Mucosa of stomach (tissue), 1 donor: Measurements from ENCODE around the gene RUNDC3A.
A peak's percentile ranks its signal among the peaks of the same experiment; 100 is the strongest.
"Not testable (repeated sequence)": the region's sequence is repeated elsewhere in the genome, so short reads cannot be mapped to it uniquely, and the experiment has no call there.

Source experiments
- H3K27me3 ChIP-seq: one replicate; pipeline ENCODE4 v1.7.0; 2013; ENCODE audit warnings: mild to moderate bottlenecking, low read length; ENCODE audit not compliant: control insufficient read depth, insufficient read depth
- H3K36me3 ChIP-seq: one replicate; pipeline ENCODE4 v1.7.0; 2013; ENCODE audit warnings: low read length; ENCODE audit not compliant: control insufficient read depth, insufficient read depth
- H3K4me1 ChIP-seq: one replicate; pipeline ENCODE4 v1.7.0; 2013; ENCODE audit warnings: mild to moderate bottlenecking, low read length; ENCODE audit not compliant: control insufficient read depth, insufficient read depth
- H3K4me3 ChIP-seq: one replicate; pipeline ENCODE4 v1.7.0; 2013; ENCODE audit warnings: low read length
- H3K9ac ChIP-seq: one replicate; pipeline ENCODE4 v1.7.0; 2013; ENCODE audit warnings: mild to moderate bottlenecking, low read length, moderate library complexity
- H3K9me3 ChIP-seq: one replicate; pipeline ENCODE4 v1.7.0; 2013; ENCODE audit warnings: mild to moderate bottlenecking, low read length, moderate library complexity; ENCODE audit not compliant: control insufficient read depth
- donor health status: Pancreatic carcinoma.

Gene RUNDC3A

DNA sequence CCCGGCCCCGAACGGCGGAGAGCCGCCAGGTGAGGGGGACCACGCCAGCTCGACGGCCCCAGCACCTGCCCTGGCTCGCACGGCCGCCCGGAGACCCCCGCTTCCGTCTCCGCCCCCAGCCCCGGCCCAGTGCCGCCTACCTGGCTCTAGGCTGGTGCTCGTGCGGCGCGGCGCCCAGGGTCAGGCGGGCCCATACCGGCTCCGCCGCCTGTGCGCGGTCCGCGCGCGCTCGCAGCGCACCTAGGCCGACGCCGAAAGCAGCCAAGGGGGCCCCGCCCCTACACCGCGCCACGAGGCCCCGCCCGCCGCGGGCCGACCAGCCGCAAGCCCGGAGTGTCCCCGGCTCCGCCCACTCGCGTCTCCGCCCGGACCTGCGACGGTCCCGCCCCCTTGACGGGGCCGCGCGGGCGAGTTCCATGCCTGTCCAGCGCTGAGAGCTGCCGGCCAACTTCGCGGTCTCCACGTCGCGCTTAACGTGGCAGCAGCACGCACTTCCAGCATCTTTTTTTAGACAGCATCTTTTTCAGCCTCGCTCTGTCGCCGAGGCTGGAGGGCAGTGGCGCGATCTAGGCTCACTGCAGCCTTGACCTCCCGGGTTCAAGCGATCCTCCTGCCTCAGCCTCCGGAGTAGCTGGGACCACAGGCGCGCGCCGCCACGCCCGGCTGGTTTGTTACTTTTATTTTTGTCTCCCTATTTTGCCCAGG lies 16.3 kb downstream of the RUNDC3A start, which contains the start of gene SLC25A39:
Gene SLC25A39, minus strand, starts transcription at position 253 of the 705 bp plus-strand sequence. CDS start 1,261 bp downstream, outside the sequence.
- H3K4me3 ChIP-seq: peak within 1 kb of the TSS; percentile 84
- no peaks in the 10 kb centered on the region for H3K27me3 ChIP-seq
- H3K9me3 ChIP-seq: no peaks in the 10 kb centered on the region
- peaks cover 8% of the 10 kb centered on the region for H3K36me3 ChIP-seq
- H3K9ac ChIP-seq: peak within 1 kb of the TSS; percentile 74
- H3K4me1 ChIP-seq: peaks cover 12% of the 10 kb centered on the region

- peaks cover 17% of the 10 kb centered on the region for H3K4me1 ChIP-seq
- H3K36me3 ChIP-seq: no peaks in the 10 kb centered on the region
- no peak overlapping the region for H3K4me3 ChIP-seq
- no peaks in the 10 kb centered on the region for H3K27me3 ChIP-seq
- H3K9me3 ChIP-seq: no peaks in the 10 kb centered on the region
- H3K9ac ChIP-seq: peak overlapping the region; percentile 28
These were observed 18.6 kb downstream of the RUNDC3A start for GRCh38 chr17:44326861-44327444.

DNA sequence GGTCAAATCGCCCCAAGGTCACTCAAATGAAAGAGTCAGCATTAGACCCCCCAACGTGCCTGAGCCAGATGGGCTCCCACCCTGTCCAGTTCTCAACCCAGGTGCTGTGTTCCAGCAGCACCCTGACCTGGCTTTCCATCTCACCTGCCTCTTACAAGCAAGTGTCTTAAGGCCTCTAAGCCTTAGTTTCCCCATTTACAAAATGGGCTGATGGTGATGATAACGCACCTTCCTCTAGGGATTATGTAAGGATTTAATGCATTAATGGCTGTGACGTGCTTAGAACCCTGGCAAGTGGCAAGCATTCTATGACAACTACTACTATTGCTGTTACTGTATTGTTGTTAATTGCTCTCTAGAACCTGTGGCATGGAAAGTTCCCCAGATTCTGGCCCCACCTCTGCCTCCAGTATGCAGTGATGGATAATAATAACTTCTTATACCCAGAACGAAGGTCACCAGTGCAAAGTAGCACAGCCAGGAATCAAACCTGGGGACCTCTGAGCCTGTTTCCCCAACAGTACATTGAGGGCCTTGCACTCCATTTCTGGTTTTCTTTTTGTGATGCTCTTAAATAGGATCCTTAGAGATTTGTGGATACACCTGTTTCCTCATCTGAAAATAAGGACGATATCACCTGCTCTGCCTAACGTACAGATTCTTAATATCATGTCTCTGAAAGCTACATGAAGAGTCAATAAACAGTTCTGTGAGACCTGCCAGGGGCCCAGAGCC lies 19.5 kb downstream of the RUNDC3A start:
- H3K9me3 ChIP-seq: no peaks in the 10 kb centered on the region
- H3K36me3 ChIP-seq: no peaks in the 10 kb centered on the region
- H3K27me3 ChIP-seq: no peaks in the 10 kb centered on the region
- H3K9ac ChIP-seq: no peak overlapping the region
- peaks cover 17% of the 10 kb centered on the region for H3K4me1 ChIP-seq
- H3K4me3 ChIP-seq: no peak overlapping the region

DNA sequence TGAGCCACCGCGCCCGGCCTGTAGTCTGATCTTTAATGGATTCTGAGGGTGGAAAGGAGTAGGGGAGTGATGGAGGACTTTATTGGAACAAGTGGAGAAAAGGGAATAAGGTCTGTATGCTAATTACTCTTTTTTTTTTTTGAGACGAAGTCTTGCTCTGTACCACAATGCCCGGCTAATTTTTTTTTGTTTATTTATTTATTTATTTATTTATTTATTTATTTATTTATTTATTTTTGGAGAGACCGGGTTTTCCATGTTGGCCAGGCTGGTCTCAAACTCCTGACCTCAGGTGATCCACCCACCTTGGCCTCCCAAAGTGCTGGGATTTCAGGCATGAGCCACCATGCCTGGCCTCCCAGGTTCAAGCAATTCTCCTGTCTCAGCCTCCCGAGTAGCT lies 21.1 kb downstream of the RUNDC3A start:
- H3K9me3 ChIP-seq, H3K4me3 ChIP-seq, H3K27me3 ChIP-seq, H3K9ac ChIP-seq, H3K36me3 ChIP-seq: not testable (repeated sequence)
- H3K4me1 ChIP-seq: peaks cover 12% of the 10 kb centered on the region

DNA sequence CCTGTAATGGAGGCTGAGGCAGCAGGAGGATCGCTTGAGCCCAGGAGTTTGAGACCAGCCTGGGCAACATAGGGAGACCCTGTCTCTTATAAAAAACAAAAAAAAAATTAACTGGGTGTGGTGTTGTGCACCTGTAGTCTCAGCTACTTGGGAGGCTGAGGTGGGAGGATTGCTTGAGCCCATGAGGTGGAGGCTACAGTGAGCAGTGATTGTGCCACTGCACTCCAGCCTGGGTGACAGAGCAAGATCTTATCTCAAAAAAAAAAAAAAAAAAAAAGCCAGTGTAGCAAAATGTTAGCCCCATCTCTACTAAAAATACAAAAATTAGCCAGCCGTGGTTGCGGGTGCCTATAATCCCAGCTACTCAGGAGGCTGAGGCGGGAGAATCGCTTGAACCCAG lies 21.9 kb downstream of the RUNDC3A start:
- not testable (repeated sequence) for H3K4me1 ChIP-seq, H3K27me3 ChIP-seq, H3K4me3 ChIP-seq

GRCh38 chr17:44331249-44331760 lies 22.9 kb downstream of the RUNDC3A start:
- H3K27me3 ChIP-seq: peaks cover 3% of the 10 kb centered on the region
- H3K9ac ChIP-seq: no peak overlapping the region
- H3K4me1 ChIP-seq: peaks cover 9% of the 10 kb centered on the region
- H3K4me3 ChIP-seq: no peak overlapping the region
- H3K9me3 ChIP-seq: no peaks in the 10 kb centered on the region
- no peaks in the 10 kb centered on the region for H3K36me3 ChIP-seq

More for the DNA sequence above, 21.9 kb downstream of the RUNDC3A start:
- H3K9ac ChIP-seq, H3K9me3 ChIP-seq, H3K36me3 ChIP-seq: not testable (repeated sequence)

DNA sequence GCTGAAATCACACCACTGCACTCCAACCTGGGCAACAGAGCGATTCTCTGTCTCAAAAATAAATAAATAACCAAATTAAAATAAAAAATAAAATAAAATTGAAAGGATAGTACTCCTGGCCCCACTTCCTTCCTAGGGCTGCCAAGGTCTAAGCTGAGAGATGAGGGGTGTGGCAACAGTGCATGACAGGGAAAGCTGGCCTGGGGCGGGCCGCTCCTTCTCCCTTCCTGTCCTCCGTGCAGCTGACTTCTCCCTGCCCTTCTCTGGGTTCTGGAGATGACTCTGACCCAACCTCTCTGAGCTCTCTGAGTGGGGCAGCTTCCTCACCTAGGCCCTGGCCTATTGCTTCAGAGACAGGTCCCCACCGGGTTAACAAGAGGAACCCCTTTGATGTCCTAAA lies 25.0 kb downstream of the RUNDC3A start:
- Histone ChIP-seq H3K36me3 (no peaks in the 10 kb centered on the region), H3K27me3 (peaks cover 3% of the 10 kb centered on the region), H3K9ac (no peak overlapping the region), H3K9me3 (no peaks in the 10 kb centered on the region), H3K4me1 (peaks cover 4% of the 10 kb centered on the region), H3K4me3 (no peak overlapping the region)

GRCh38 chr17:44334315-44334714 lies 25.9 kb downstream of the RUNDC3A start:
- no peak overlapping the region for H3K4me3 ChIP-seq
- H3K4me1 ChIP-seq: peaks cover 4% of the 10 kb centered on the region
- no peak overlapping the region for H3K9ac ChIP-seq
- no peaks in the 10 kb centered on the region for H3K9me3 ChIP-seq
- peaks cover 3% of the 10 kb centered on the region for H3K27me3 ChIP-seq
- no peaks in the 10 kb centered on the region for H3K36me3 ChIP-seq

DNA sequence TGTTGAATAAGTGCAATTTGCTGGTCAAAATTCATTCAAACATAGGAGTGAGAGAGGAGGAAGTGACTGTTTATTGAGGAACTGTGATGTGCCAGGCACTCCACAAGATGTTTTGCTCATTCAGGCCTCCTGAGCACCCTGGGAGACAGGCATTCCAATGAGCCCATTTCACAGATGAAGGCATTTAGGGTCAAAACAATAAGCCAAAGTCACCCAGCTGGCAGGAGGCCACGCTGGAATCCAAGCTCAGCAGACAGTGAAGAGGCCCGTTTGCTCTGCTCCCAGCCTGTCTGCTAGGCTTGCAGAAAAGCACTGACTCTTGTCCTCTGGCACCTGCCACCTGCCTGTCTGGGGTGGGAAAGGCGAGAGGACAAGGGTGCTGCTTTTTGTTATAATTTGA lies 26.3 kb downstream of the RUNDC3A start:
- peaks cover 3% of the 10 kb centered on the region for H3K27me3 ChIP-seq
- H3K36me3 ChIP-seq: no peaks in the 10 kb centered on the region
- H3K4me3 ChIP-seq: no peak overlapping the region
- peaks cover 4% of the 10 kb centered on the region for H3K4me1 ChIP-seq
- no peaks in the 10 kb centered on the region for H3K9me3 ChIP-seq
- no peak overlapping the region for H3K9ac ChIP-seq

DNA sequence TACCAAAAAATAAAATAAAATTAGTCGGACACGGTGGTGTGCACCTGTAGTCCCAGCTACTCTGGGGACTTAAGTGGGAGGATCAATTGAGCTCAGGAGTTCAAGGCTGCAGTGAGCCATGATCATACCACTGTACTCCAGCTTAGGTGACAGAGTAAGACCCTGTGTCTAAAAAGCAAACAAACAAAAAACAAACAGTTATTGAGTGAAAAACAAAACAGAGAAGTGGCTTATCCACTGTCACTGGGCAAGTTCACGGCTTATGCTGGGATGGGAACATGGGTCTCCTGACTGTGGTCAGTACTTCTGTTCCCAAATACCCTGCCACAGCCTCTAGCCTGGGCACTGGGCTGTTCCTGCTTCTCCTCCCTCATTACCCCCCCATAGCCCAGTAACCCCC lies 27.2 kb downstream of the RUNDC3A start:
- H3K36me3 ChIP-seq: no peaks in the 10 kb centered on the region
- peaks cover 4% of the 10 kb centered on the region for H3K4me1 ChIP-seq

GRCh38 chr17:44335968-44336367 lies 27.6 kb downstream of the RUNDC3A start:
- no peaks in the 10 kb centered on the region for H3K36me3 ChIP-seq
- H3K4me1 ChIP-seq: peaks cover 4% of the 10 kb centered on the region
- H3K9ac ChIP-seq: no peak overlapping the region
- no peak overlapping the region for H3K4me3 ChIP-seq
- H3K9me3 ChIP-seq: no peaks in the 10 kb centered on the region
- peaks cover 3% of the 10 kb centered on the region for H3K27me3 ChIP-seq

More for the DNA sequence above, 27.2 kb downstream of the RUNDC3A start:
- H3K9ac ChIP-seq: no peak overlapping the region
- peaks cover 3% of the 10 kb centered on the region for H3K27me3 ChIP-seq
- H3K9me3 ChIP-seq: no peaks in the 10 kb centered on the region
- no peak overlapping the region for H3K4me3 ChIP-seq

DNA sequence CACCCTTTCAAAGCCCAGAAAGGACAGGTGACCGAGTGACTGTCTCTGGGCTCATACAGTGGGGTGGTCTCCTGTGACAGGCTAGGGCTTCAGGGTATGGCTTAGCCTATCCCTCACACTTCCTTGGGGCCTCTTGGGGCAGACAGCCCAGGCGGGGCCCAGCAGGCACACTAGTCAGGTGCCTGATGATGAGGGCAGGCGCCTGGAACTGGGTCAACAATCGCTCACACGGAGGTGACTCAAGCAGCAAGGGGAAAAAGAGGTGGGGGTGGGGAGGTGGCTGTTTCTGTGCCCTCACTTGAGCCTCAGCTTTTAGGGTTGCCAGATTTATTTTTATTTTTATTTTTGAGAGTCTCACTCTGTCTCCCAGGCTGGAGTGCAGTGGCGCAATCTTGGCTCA lies 30.3 kb downstream of the RUNDC3A start:
- Histone ChIP-seq H3K9me3 (no peaks in the 10 kb centered on the region), H3K27me3 (peaks cover 3% of the 10 kb centered on the region), H3K9ac (no peak overlapping the region), H3K4me3 (no peak overlapping the region), H3K4me1 (no peaks in the 10 kb centered on the region), H3K36me3 (no peaks in the 10 kb centered on the region)
